ENCODE measurements around the gene RPS25. TPM values are rescaled to one million over a fixed set of nuclear protein-coding genes. Genes with fewer than 3 reads are reported as not detected.

RPS25 gene
- polyA plus RNA-seq, 1 donor from 2014 or later, result 1,728 TPM

DNA sequence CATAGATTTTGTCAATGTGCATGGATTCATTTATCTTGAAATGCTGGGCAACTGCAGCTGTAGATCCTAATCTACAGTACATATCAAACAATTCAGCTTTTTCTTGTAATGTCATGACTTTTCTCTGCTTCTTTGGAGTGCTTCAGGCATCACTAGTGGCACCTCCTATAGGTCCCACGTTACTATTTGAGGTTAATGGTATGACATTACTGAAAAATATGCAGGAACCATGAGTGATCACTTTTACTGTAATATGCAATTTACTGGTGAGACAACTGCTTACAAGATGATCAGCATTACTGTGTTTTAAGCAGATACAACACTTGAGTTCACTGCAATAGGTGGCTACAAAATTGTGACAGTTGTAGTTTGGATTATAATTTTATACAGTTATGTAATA, 17.2 kb downstream of the RPS25 start:
- Histone ChIP-seq H4K20me1 (ENCODE audit: insufficient read depth) (no peaks in the 10 kb centered on the region), H3K36me3 (ENCODE audit: insufficient read depth, low read length) (no peaks in the 10 kb centered on the region), H3K9ac (ENCODE audit: low read length) (no peak overlapping the region), H3K9me3 (ENCODE audit: low read length) (no peaks in the 10 kb centered on the region), H3K79me2 (replicated peaks; ENCODE audit: insufficient read depth, low read length) (no peaks in the 10 kb centered on the region), H3K9me2 (ENCODE audit: insufficient read depth, low read length) (no peaks in the 10 kb centered on the region), H3K4me3 (ENCODE audit: low read length) (no peak overlapping the region), H3K27me3 (ENCODE audit: insufficient read depth, low read depth, low read length) (no peaks in the 10 kb centered on the region), H2AFZ (ENCODE audit: low read depth, low read length) (no peak overlapping the region), H3K27ac (ENCODE audit: low read length) (no peak overlapping the region), H3F3A (ENCODE audit: insufficient read depth, low read length, poor library complexity, severe bottlenecking) (no peaks in the 10 kb centered on the region), H3K4me2 (ENCODE audit: low read length) (no peak overlapping the region)
- TF ChIP-seq EP300 (conservative IDR thresholded peaks at IDR 0.05; ENCODE audit: poor library complexity, severe bottlenecking) (no peak), RAD21 (conservative IDR thresholded peaks at IDR 0.05) (no peak), MXI1 (conservative IDR thresholded peaks at IDR 0.05; ENCODE audit: poor library complexity, severe bottlenecking) (no peak), SMC3 (conservative IDR thresholded peaks at IDR 0.05; ENCODE audit: poor library complexity) (no peak), POLR2AphosphoS5 (IDR thresholded peaks at IDR 0.05) (no peak), EZH2 (IDR thresholded peaks at IDR 0.05; ENCODE audit: borderline replicate concordance, insufficient read depth, low read length, poor library complexity, severe bottlenecking) (no peak), TAF1 (IDR thresholded peaks at IDR 0.05; ENCODE audit: low read depth) (no peak)
- TF ChIP-seq, protein P1, sequence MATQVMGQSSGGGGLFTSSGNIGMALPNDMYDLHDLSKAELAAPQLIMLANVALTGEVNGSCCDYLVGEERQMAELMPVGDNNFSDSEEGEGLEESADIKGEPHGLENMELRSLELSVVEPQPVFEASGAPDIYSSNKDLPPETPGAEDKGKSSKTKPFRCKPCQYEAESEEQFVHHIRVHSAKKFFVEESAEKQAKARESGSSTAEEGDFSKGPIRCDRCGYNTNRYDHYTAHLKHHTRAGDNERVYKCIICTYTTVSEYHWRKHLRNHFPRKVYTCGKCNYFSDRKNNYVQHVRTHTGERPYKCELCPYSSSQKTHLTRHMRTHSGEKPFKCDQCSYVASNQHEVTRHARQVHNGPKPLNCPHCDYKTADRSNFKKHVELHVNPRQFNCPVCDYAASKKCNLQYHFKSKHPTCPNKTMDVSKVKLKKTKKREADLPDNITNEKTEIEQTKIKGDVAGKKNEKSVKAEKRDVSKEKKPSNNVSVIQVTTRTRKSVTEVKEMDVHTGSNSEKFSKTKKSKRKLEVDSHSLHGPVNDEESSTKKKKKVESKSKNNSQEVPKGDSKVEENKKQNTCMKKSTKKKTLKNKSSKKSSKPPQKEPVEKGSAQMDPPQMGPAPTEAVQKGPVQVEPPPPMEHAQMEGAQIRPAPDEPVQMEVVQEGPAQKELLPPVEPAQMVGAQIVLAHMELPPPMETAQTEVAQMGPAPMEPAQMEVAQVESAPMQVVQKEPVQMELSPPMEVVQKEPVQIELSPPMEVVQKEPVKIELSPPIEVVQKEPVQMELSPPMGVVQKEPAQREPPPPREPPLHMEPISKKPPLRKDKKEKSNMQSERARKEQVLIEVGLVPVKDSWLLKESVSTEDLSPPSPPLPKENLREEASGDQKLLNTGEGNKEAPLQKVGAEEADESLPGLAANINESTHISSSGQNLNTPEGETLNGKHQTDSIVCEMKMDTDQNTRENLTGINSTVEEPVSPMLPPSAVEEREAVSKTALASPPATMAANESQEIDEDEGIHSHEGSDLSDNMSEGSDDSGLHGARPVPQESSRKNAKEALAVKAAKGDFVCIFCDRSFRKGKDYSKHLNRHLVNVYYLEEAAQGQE (IDR thresholded peaks at IDR 0.05; ENCODE audit: borderline replicate concordance), result no peak
- TF ChIP-seq, protein P2, sequence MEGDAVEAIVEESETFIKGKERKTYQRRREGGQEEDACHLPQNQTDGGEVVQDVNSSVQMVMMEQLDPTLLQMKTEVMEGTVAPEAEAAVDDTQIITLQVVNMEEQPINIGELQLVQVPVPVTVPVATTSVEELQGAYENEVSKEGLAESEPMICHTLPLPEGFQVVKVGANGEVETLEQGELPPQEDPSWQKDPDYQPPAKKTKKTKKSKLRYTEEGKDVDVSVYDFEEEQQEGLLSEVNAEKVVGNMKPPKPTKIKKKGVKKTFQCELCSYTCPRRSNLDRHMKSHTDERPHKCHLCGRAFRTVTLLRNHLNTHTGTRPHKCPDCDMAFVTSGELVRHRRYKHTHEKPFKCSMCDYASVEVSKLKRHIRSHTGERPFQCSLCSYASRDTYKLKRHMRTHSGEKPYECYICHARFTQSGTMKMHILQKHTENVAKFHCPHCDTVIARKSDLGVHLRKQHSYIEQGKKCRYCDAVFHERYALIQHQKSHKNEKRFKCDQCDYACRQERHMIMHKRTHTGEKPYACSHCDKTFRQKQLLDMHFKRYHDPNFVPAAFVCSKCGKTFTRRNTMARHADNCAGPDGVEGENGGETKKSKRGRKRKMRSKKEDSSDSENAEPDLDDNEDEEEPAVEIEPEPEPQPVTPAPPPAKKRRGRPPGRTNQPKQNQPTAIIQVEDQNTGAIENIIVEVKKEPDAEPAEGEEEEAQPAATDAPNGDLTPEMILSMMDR (IDR thresholded peaks at IDR 0.05; ENCODE audit: poor library complexity, severe bottlenecking), result no peak

DNA sequence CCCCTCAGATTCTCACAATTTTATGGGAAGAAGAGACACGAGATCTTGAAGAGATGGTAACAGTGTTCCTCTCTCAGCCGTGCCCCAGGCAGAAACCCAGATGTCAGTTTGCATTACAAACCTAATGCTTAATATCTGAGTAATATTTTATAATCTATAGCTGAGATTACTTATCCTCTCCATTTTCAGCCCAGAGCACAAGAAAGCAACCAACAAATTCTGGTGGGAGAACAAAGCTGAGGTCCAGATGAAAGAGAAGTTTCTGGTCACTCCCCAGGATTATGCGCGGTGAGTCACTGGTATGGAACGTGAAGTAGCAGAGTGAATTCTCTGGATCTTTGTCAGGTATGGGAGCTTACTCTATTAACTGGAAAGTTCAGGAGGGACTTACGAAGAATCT, 19.3 kb downstream of the RPS25 start:
- Histone ChIP-seq H4K20me1 (ENCODE audit: insufficient read depth) (no peaks in the 10 kb centered on the region), H3K4me3 (ENCODE audit: low read length) (peak overlapping the region; percentile 95), H3K9me3 (ENCODE audit: low read length) (no peaks in the 10 kb centered on the region), H3K9me2 (ENCODE audit: insufficient read depth, low read length) (no peaks in the 10 kb centered on the region), H3K27me3 (ENCODE audit: insufficient read depth, low read depth, low read length) (no peaks in the 10 kb centered on the region), H3K27ac (ENCODE audit: low read length) (peak overlapping the region; percentile 63), H3K9ac (ENCODE audit: low read length) (peak overlapping the region; percentile 82), H3K36me3 (ENCODE audit: insufficient read depth, low read length) (no peaks in the 10 kb centered on the region), H3K4me2 (ENCODE audit: low read length) (peak overlapping the region; percentile 74), H3F3A (ENCODE audit: insufficient read depth, low read length, poor library complexity, severe bottlenecking) (no peaks in the 10 kb centered on the region), H3K79me2 (replicated peaks; ENCODE audit: insufficient read depth, low read length) (no peaks in the 10 kb centered on the region), H2AFZ (ENCODE audit: low read depth, low read length) (no peak overlapping the region)
- TF ChIP-seq EP300 (conservative IDR thresholded peaks at IDR 0.05; ENCODE audit: poor library complexity, severe bottlenecking), result no peak
- no peak for TF ChIP-seq TAF1 (IDR thresholded peaks at IDR 0.05; ENCODE audit: low read depth)

DNA sequence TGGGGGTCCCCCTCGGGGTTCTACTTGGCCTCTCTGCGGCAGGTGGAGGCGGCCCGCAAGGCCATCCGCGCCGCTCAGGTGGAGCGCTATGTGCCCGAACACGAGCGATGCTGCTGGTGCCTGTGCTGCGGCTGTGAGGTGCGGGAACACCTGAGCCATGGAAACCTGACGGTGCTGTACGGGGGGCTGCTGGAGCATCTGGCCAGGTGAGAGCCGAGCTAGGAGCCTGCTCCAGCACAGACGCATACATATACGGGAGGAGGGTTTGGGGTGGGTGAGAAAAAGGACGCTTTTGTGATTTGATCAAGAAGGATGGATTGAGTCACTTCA, 19.8 kb downstream of the RPS25 start:
- Histone ChIP-seq H3K9ac (ENCODE audit: low read length) (peak overlapping the region; percentile 82), H3K4me2 (ENCODE audit: low read length) (peak overlapping the region; percentile 74), H3K9me2 (ENCODE audit: insufficient read depth, low read length) (no peaks in the 10 kb centered on the region), H3F3A (ENCODE audit: insufficient read depth, low read length, poor library complexity, severe bottlenecking) (no peaks in the 10 kb centered on the region), H3K36me3 (ENCODE audit: insufficient read depth, low read length) (no peaks in the 10 kb centered on the region), H3K79me2 (replicated peaks; ENCODE audit: insufficient read depth, low read length) (no peaks in the 10 kb centered on the region), H3K4me3 (ENCODE audit: low read length) (peak overlapping the region; percentile 95), H2AFZ (ENCODE audit: low read depth, low read length) (peak overlapping the region; percentile 35), H3K27ac (ENCODE audit: low read length) (peak overlapping the region; percentile 63), H3K27me3 (ENCODE audit: insufficient read depth, low read depth, low read length) (no peaks in the 10 kb centered on the region), H3K9me3 (ENCODE audit: low read length) (no peaks in the 10 kb centered on the region), H4K20me1 (ENCODE audit: insufficient read depth) (no peaks in the 10 kb centered on the region)
- no peak for TF ChIP-seq RAD21 (conservative IDR thresholded peaks at IDR 0.05)
- TF ChIP-seq TAF1 (IDR thresholded peaks at IDR 0.05; ENCODE audit: low read depth), result no peak
- no peak for TF ChIP-seq MXI1 (conservative IDR thresholded peaks at IDR 0.05; ENCODE audit: poor library complexity, severe bottlenecking)
- TF ChIP-seq SMC3 (conservative IDR thresholded peaks at IDR 0.05; ENCODE audit: poor library complexity), result no peak
- no peak for TF ChIP-seq EZH2 (IDR thresholded peaks at IDR 0.05; ENCODE audit: borderline replicate concordance, insufficient read depth, low read length, poor library complexity, severe bottlenecking)
- TF ChIP-seq, protein P2 (IDR thresholded peaks at IDR 0.05; ENCODE audit: poor library complexity, severe bottlenecking), result no peak
- no peak for TF ChIP-seq POLR2AphosphoS5 (IDR thresholded peaks at IDR 0.05)
- TF ChIP-seq, protein P1 (IDR thresholded peaks at IDR 0.05; ENCODE audit: borderline replicate concordance), result no peak
- TF ChIP-seq EP300 (conservative IDR thresholded peaks at IDR 0.05; ENCODE audit: poor library complexity, severe bottlenecking), result no peak

Measured in neural cell (in vitro differentiated cells).